NCI-H1694 treated with DMSO at 0.1 percent for 48 hours (cell line): ENCODE data around the gene NUP205.
"Not testable (repeated sequence)": the region's sequence is repeated elsewhere in the genome, so short reads cannot be mapped to it uniquely, and the experiment has no call there.

Experiments used
- DNase-seq: peaks from one replicate; lab custom pipeline; 2025; lab: John Stamatoyannopoulos, UW

NUP205 gene

GRCh38 chr7:135667626-135668025, 109.9 kb downstream of the NUP205 start:
- not testable (repeated sequence) for DNase-seq

- not testable (repeated sequence) for DNase-seq
These were observed 111.2 kb downstream of the NUP205 start for GRCh38 chr7:135668852-135669395.

GRCh38 chr7:135669774-135670173, 112.1 kb downstream of the NUP205 start:
- no peak for DNase-seq

GRCh38 chr7:135670179-135670578, 112.5 kb downstream of the NUP205 start:
- DNase-seq: no peak

GRCh38 chr7:135672560-135673359, 115.0 kb downstream of the NUP205 start:
- peak; percentile 55 for DNase-seq

GRCh38 chr7:135673360-135673706, 115.6 kb downstream of the NUP205 start:
- no peak for DNase-seq

GRCh38 chr7:135678612-135679575, 121.2 kb downstream of the NUP205 start:
- no peak for DNase-seq

- DNase-seq: no peak
These were observed 124.0 kb downstream of the NUP205 start for GRCh38 chr7:135681762-135682161.

GRCh38 chr7:135682191-135682590, 124.5 kb downstream of the NUP205 start:
- no peak for DNase-seq

GRCh38 chr7:135683609-135684008, 125.9 kb downstream of the NUP205 start:
- DNase-seq: no peak

GRCh38 chr7:135684136-135684535, 126.4 kb downstream of the NUP205 start:
- no peak for DNase-seq

GRCh38 chr7:135684699-135685098, 127.0 kb downstream of the NUP205 start:
- no peak for DNase-seq

GRCh38 chr7:135685306-135686084, 127.8 kb downstream of the NUP205 start:
- no peak for DNase-seq

- no peak for DNase-seq
These were observed 129.7 kb downstream of the NUP205 start for GRCh38 chr7:135687466-135687865.

- no peak for DNase-seq
These were observed 132.8 kb downstream of the NUP205 start for GRCh38 chr7:135690566-135690965.

GRCh38 chr7:135692055-135692454, 134.3 kb downstream of the NUP205 start:
- DNase-seq: no peak

- DNase-seq: not testable (repeated sequence)
These were observed 134.9 kb downstream of the NUP205 start for GRCh38 chr7:135692606-135693005.

GRCh38 chr7:135693558-135693957, 135.8 kb downstream of the NUP205 start:
- no peak for DNase-seq

- no peak for DNase-seq
These were observed 139.7 kb downstream of the NUP205 start for GRCh38 chr7:135697276-135698049.
